Measurements from ENCODE around the gene ACTR5.

Gene ACTR5

DNA sequence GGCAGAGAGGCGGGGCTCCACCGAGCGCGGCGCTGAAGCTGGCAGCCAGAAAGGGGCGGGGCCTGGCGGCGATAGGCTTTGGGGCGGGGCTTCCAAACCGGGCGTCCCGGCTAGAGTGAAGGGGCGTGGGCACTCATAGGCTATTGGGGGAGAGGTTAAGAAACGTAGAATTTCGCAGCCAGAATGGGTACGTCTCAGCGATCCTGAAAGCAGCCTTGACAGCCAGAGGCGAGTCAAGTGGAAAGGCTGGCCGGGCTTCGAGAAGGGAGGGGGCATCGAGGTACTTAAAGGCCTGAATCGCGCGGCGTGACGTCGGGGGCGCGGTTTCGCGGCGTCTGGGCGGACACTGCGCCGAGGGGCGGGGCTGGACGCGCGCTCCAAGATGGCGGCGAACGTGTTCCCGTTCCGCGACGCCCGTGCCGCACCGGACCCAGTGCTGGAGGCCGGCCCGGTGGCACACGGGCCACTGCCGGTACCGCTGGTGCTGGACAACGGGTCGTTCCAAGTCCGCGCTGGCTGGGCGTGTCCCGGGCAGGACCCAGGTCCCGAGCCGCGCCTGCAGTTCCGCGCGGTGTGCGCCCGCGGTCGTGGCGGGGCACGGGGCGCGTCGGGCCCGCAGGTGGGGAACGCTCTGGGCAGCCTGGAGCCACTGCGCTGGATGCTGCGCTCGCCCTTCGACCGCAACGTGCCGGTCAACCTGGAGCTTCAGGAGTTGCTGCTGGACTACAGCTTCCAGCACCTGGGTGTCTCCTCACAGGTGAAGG lies at the start of gene ACTR5:
Gene ACTR5, plus strand, starts transcription at position 364 of the 764 bp plus-strand sequence. Its CDS starts 19 bp downstream, at position 383.
- peaks cover 25% of the 10 kb centered on the region; the same call in 1 of the 2 replicates for H3K79me2 ChIP-seq (ENCODE audit: insufficient read depth, low read depth)
- no peaks in the 10 kb centered on the region for H3K27me3 ChIP-seq (ENCODE audit: insufficient read depth, low read depth)
- H3K9ac ChIP-seq, result peak within 1 kb of the TSS; percentile 65
- TF ChIP-seq CTCF (conservative IDR thresholded peaks at IDR 0.05; ENCODE audit: low read depth, low read length), result no peak
- H3K27ac ChIP-seq, result peak within 1 kb of the TSS; percentile 33; the same call in 1 of the 2 replicates
- H2AFZ ChIP-seq (ENCODE audit: low read depth), result peak within 1 kb of the TSS; percentile 99
- no peaks in the 10 kb centered on the region for H3K36me3 ChIP-seq (ENCODE audit: insufficient read depth)
- no peaks in the 10 kb centered on the region for H4K20me1 ChIP-seq (ENCODE audit: insufficient read depth)
- H3K4me2 ChIP-seq, result peak within 1 kb of the TSS; percentile 97
- H3K4me1 ChIP-seq (ENCODE audit: low read depth, poor library complexity, severe bottlenecking), result peaks cover 19% of the 10 kb centered on the region
- H3K4me3 ChIP-seq (IDR thresholded peaks at IDR 0.05; ENCODE audit: insufficient read depth, low read depth, low read length), result no peak within 1 kb of the TSS

DNA sequence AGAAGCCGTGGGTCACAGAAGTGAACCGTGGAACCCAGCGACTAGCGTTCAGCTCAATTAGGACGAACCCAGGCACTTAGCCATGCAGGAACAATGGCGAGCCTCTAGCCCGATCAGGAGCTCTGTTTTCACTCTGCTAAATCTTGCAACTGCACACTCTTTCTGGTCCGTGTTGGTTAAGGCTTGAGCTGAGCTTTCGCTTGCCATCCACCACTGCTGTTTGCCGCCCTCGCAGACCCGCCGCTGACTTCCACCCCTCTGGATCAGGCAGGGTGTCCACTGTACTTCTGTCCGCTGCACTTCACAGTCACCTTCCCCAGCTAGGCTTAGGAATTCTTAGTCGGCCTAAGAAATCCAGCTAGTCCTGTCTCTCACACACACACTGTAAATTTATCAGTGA lies 49.7 kb upstream of the ACTR5 start:
- no peak for TF ChIP-seq CTCF (conservative IDR thresholded peaks at IDR 0.05; ENCODE audit: low read depth, low read length)
- H3K9ac ChIP-seq, result no peak overlapping the region
- no peak overlapping the region for H3K4me3 ChIP-seq (IDR thresholded peaks at IDR 0.05; ENCODE audit: insufficient read depth, low read depth, low read length)
- H3K79me2 ChIP-seq (ENCODE audit: insufficient read depth, low read depth), result no peaks in the 10 kb centered on the region
- H3K27ac ChIP-seq, result no peak overlapping the region
- peaks cover 63% of the 10 kb centered on the region for H3K27me3 ChIP-seq (ENCODE audit: insufficient read depth, low read depth)
- H3K4me1 ChIP-seq (ENCODE audit: low read depth, poor library complexity, severe bottlenecking), result no peaks in the 10 kb centered on the region
- H4K20me1 ChIP-seq (ENCODE audit: insufficient read depth), result no peaks in the 10 kb centered on the region
- H3K36me3 ChIP-seq (ENCODE audit: insufficient read depth), result no peaks in the 10 kb centered on the region
- H3K4me2 ChIP-seq, result no peak overlapping the region
- H2AFZ ChIP-seq (ENCODE audit: low read depth), result no peak overlapping the region

GRCh38 chr20:38700141-38700540 lies 48.1 kb upstream of the ACTR5 start:
- Histone ChIP-seq H3K36me3 (ENCODE audit: insufficient read depth) (no peaks in the 10 kb centered on the region), H3K4me2 (no peak overlapping the region), H3K4me3 (IDR thresholded peaks at IDR 0.05; ENCODE audit: insufficient read depth, low read depth, low read length) (no peak overlapping the region), H3K27me3 (ENCODE audit: insufficient read depth, low read depth) (peaks cover 63% of the 10 kb centered on the region), H3K4me1 (ENCODE audit: low read depth, poor library complexity, severe bottlenecking) (no peaks in the 10 kb centered on the region), H2AFZ (ENCODE audit: low read depth) (no peak overlapping the region), H3K79me2 (ENCODE audit: insufficient read depth, low read depth) (no peaks in the 10 kb centered on the region), H3K27ac (no peak overlapping the region), H3K9ac (no peak overlapping the region), H4K20me1 (ENCODE audit: insufficient read depth) (no peaks in the 10 kb centered on the region)
- no peak for TF ChIP-seq CTCF (conservative IDR thresholded peaks at IDR 0.05; ENCODE audit: low read depth, low read length)

GRCh38 chr20:38700926-38701325 lies 47.3 kb upstream of the ACTR5 start:
- Histone ChIP-seq H3K36me3 (ENCODE audit: insufficient read depth) (no peaks in the 10 kb centered on the region), H3K27ac (no peak overlapping the region), H3K4me3 (IDR thresholded peaks at IDR 0.05; ENCODE audit: insufficient read depth, low read depth, low read length) (no peak overlapping the region), H3K4me1 (ENCODE audit: low read depth, poor library complexity, severe bottlenecking) (no peaks in the 10 kb centered on the region), H3K9ac (no peak overlapping the region), H2AFZ (ENCODE audit: low read depth) (no peak overlapping the region), H4K20me1 (ENCODE audit: insufficient read depth) (no peaks in the 10 kb centered on the region), H3K27me3 (ENCODE audit: insufficient read depth, low read depth) (peaks cover 63% of the 10 kb centered on the region), H3K79me2 (ENCODE audit: insufficient read depth, low read depth) (no peaks in the 10 kb centered on the region), H3K4me2 (no peak overlapping the region)
- no peak for TF ChIP-seq CTCF (conservative IDR thresholded peaks at IDR 0.05; ENCODE audit: low read depth, low read length)

Data from KMS-11 (cell line).